T-cell (primary cell): ENCODE data around the gene LSM8. TPM values are rescaled to one million over a fixed set of nuclear protein-coding genes. Genes with fewer than 3 reads are reported as not detected.

Experiments
- ATAC-seq, 4 experiments: fragments of 200-7000 bp in 3 of 4; fragments of 150-1000 bp in 1 of 4; cut with Tn5 transposase; replicated peaks in 1 of 4; 1 replicate in 3 of 4; 2 replicates in 1 of 4; pipeline ENCODE4 v1.10.0; 2021; ENCODE audit warnings: moderate library complexity in 3 of 4, mild to moderate bottlenecking in 2 of 4, moderate number of reproducible peaks in 1 of 4
- CTCF ChIA-PET, 2 donors: fragments of 300-600 bp; sonication (Branson Sonifier 250); formaldehyde crosslinking; loops; one replicate each; lab custom pipeline; 2022; ENCODE audit warnings: antibody characterized with exemption in 2 of 2; lab: Charles Lee
- POLR2A ChIA-PET, 2 donors: fragments of 300-600 bp; sonication (Branson Sonifier 250); formaldehyde crosslinking; loops; one replicate each; lab custom pipeline; 2022; ENCODE audit warnings: antibody characterized with exemption in 2 of 2; lab: Charles Lee
- DNase-seq, 35 experiments: peaks; one replicate each; pipeline versions ENCODE4 v3.0.0 to v3.0.0-alpha.2; 2013 to 2023
- H3K27ac ChIP-seq: one replicate; pipeline ENCODE4 v1.5.1; 2013; ENCODE audit warnings: low read length
- H3K27me3 ChIP-seq, 2 experiments: replicated peaks in 1 of 2; 1 replicate in 1 of 2; 2 replicates in 1 of 2; pipeline versions ENCODE4 v1.6.1 to v1.7.0; 2013; ENCODE audit warnings: low read length in 1 of 2, mixed read lengths in 1 of 2; ENCODE audit not compliant: control insufficient read depth in 2 of 2, insufficient read depth in 2 of 2; ENCODE audit errors: extremely low read depth in 1 of 2
- H3K36me3 ChIP-seq, 2 donors: 1 replicate in 1 of 2; 2 replicates in 1 of 2; pipeline versions ENCODE4 v1.6.1 to v1.7.0; 2013; ENCODE audit warnings: low read length in 1 of 2; ENCODE audit not compliant: control insufficient read depth in 2 of 2, insufficient read depth in 1 of 2; ENCODE audit errors: extremely low read depth in 1 of 2
- H3K4me1 ChIP-seq, 2 experiments: 1 replicate in 1 of 2; 2 replicates in 1 of 2; pipeline versions ENCODE4 v1.6.1 to v1.7.0; 2013; ENCODE audit warnings: low read length in 2 of 2, mixed read lengths in 1 of 2; ENCODE audit not compliant: insufficient read depth in 2 of 2, control insufficient read depth in 1 of 2; ENCODE audit errors: extremely low read depth in 1 of 2
- H3K4me3 ChIP-seq, 2 donors: 1 replicate in 1 of 2; 2 replicates in 1 of 2; pipeline versions ENCODE4 v1.5.1 to v1.7.0; 2013; ENCODE audit warnings: mild to moderate bottlenecking in 2 of 2, low read length in 1 of 2, moderate library complexity in 1 of 2; ENCODE audit not compliant: control insufficient read depth in 1 of 2; ENCODE audit errors: extremely low read depth in 1 of 2
- H3K9me3 ChIP-seq: 2 replicates; pipeline ENCODE4 v1.7.0; 2013
- H3K27ac Mint-ChIP-seq, 2 donors: one replicate each; pipeline ENCODE4 v1.8.0; 2020 to 2021; ENCODE audit warnings: mild to moderate bottlenecking in 2 of 2, mixed read lengths in 2 of 2
- H3K27me3 Mint-ChIP-seq, 2 donors: one replicate each; pipeline ENCODE4 v1.8.0; 2021 to 2022; ENCODE audit warnings: mixed read lengths in 2 of 2
- H3K36me3 Mint-ChIP-seq: one replicate; pipeline ENCODE4 v1.8.0; 2021; ENCODE audit warnings: mixed read lengths
- H3K4me1 Mint-ChIP-seq, 3 donors: one replicate each; pipeline ENCODE4 v1.8.0; 2020 to 2022; ENCODE audit warnings: mixed read lengths in 3 of 3, mild to moderate bottlenecking in 1 of 3
- H3K4me3 Mint-ChIP-seq, 3 donors: one replicate each; pipeline ENCODE4 v1.8.0; 2020 to 2022; ENCODE audit warnings: mild to moderate bottlenecking in 3 of 3, mixed read lengths in 3 of 3, moderate library complexity in 3 of 3
- H3K9me3 Mint-ChIP-seq, 3 donors: one replicate each; pipeline ENCODE4 v1.8.0; 2020 to 2022; ENCODE audit warnings: mixed read lengths in 3 of 3
- WGBS: methylation state at CpG from one replicate; pipeline ENCODE4 v1.1.5; 2013; ENCODE audit warnings: missing lambda C conversion rate; ENCODE audit not compliant: insufficient coverage; 5-methylcytosine and 5-hydroxymethylcytosine counted together
- total RNA-seq, 35 experiments: library from RNA in 6 of 35; stranded (reverse) in 6 of 35; fragments of 120-200 nt in 1 of 35; gene quantifications; one replicate each; pipeline versions ENCODE4 v1.2.1 to v1.2.4 and lab custom pipeline; 2013 to 2026

LSM8 gene
- total RNA-seq, 5 donors from 2014 or later (not counting 1 experiment from before 2014, with no cell fraction given), result 31.0 to 57.9 (median 51.5) TPM

DNA sequence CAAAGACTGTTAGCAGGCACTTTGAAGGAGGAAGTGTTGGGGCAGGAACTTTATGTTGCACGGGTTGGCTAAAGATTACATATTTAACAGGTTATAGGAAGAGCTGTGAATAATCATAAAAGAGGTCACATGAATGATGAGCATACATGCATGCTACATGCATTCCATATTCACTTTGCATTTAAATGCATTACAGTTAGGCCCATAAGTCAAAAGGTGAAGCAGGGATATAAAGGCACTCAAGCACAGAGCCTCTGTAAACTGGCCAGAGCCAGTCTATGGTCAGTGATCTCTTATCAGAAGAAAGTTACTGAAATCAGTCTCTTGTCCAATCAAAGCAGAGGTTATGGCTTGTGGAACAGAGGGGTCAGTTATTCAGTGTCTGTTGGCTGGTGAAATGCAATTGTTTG, 33.3 kb downstream of the LSM8 start:
- no peaks in the 10 kb centered on the region for H3K9me3 ChIP-seq
- peaks cover 10 to 24% of the 10 kb centered on the region in 2 donors for H3K27me3 Mint-ChIP-seq
- H3K36me3 ChIP-seq, result no peaks in the 10 kb centered on the region
- no peaks in the 10 kb centered on the region for H3K36me3 Mint-ChIP-seq
- WGBS, result no CpG with 5 or more reads among the region's 1 CpG
- H3K27me3 ChIP-seq, result peaks cover 0 to 10% of the 10 kb centered on the region in 2 experiments
- peaks cover 0 to 11% of the 10 kb centered on the region in 2 experiments for H3K4me1 ChIP-seq
- no peak overlapping the region for H3K4me3 ChIP-seq
- peaks cover 13 to 18% (median 14%) of the 10 kb centered on the region in 3 donors for H3K4me1 Mint-ChIP-seq
- H3K27ac ChIP-seq, result no peak overlapping the region
- no peak overlapping the region for H3K27ac Mint-ChIP-seq
- POLR2A ChIA-PET, result no interaction called here
- ATAC-seq (no peak), DNase-seq (no peak)
- no peak overlapping the region for H3K4me3 Mint-ChIP-seq
- CTCF ChIA-PET, result no interaction called here
- no peaks in the 10 kb centered on the region for H3K9me3 Mint-ChIP-seq

- peaks cover 4 to 17% of the 10 kb centered on the region in 2 donors for H3K27me3 Mint-ChIP-seq
- ChIA-PET CTCF (interaction anchor here in 1 of 2 donors (0.7 kb wide), 1 partner anchor 12 kb away, joined by 3 read pairs; no protein-coding TSS in a partner anchor), POLR2A (no interaction called here)
- Histone ChIP-seq H3K4me3 (no peak overlapping the region), H3K27ac (no peak overlapping the region), H3K36me3 (no peaks in the 10 kb centered on the region), H3K27me3 (peaks cover 0 to 10% of the 10 kb centered on the region in 2 experiments), H3K9me3 (no peaks in the 10 kb centered on the region), H3K4me1 (peaks cover 0 to 11% of the 10 kb centered on the region in 2 experiments)
- DNase-seq, result no peak
- no peaks in the 10 kb centered on the region for H3K9me3 Mint-ChIP-seq
- no peak overlapping the region for H3K4me3 Mint-ChIP-seq
- H3K4me1 Mint-ChIP-seq, result peaks cover 13 to 14% (median 14%) of the 10 kb centered on the region in 3 donors
- ATAC-seq, result no peak
- no peak overlapping the region for H3K27ac Mint-ChIP-seq
- 100% methylated on average over 3 of the region's 8 CpGs for WGBS
- no peaks in the 10 kb centered on the region for H3K36me3 Mint-ChIP-seq
Measured at GRCh38 chr7:118218413-118219156, 34.6 kb downstream of the LSM8 start.

- Histone ChIP-seq H3K36me3 (no peaks in the 10 kb centered on the region), H3K27ac (no peak overlapping the region), H3K4me3 (no peak overlapping the region), H3K9me3 (no peaks in the 10 kb centered on the region), H3K27me3 (peaks cover 0 to 6% of the 10 kb centered on the region in 2 experiments), H3K4me1 (peaks cover 0 to 6% of the 10 kb centered on the region in 2 experiments)
- peaks cover 9 to 10% (median 9%) of the 10 kb centered on the region in 3 donors for H3K4me1 Mint-ChIP-seq
- ChIA-PET CTCF (interaction anchor here in 1 of 2 donors (0.6 kb wide), 1 partner anchor 12 kb away, joined by 3 read pairs; no protein-coding TSS in a partner anchor), POLR2A (no interaction called here)
- H3K27me3 Mint-ChIP-seq, result peaks cover 4 to 13% of the 10 kb centered on the region in 2 donors
- no peaks in the 10 kb centered on the region for H3K36me3 Mint-ChIP-seq
- H3K27ac Mint-ChIP-seq, result no peak overlapping the region
- H3K4me3 Mint-ChIP-seq, result no peak overlapping the region
- 100% methylated on average over 1 of the region's 3 CpGs for WGBS
- DNase-seq (no peak), ATAC-seq (no peak)
- H3K9me3 Mint-ChIP-seq, result no peaks in the 10 kb centered on the region
Measured at GRCh38 chr7:118219157-118219512, 35.2 kb downstream of the LSM8 start.

DNA sequence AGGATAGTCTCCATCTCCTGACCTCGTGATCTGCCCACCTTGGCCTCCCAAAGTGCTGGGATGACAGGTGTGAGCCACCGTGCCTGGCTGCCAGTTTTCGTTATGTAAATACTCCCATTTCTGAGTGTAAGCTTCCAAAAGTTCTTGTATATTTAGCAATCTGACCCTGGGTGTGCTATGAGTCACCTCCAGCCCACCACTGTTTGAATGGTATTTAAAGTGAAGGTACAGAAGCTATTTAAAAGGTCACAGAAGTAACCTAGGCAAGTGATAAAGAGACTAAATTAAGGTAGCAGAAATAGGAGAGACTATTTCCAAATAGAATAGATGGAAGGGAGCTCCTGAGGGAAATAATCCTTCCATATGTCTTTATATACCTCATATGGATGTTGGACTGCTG, 36.6 kb downstream of the LSM8 start:
- Histone ChIP-seq H3K9me3 (no peaks in the 10 kb centered on the region), H3K27me3 (peaks cover 0 to 7% of the 10 kb centered on the region in 2 experiments), H3K4me1 (no peaks in the 10 kb centered on the region), H3K4me3 (no peak overlapping the region), H3K36me3 (no peaks in the 10 kb centered on the region), H3K27ac (no peak overlapping the region)
- Mint-ChIP-seq H3K27ac (no peak overlapping the region), H3K27me3 (peaks cover 5% of the 10 kb centered on the region in 2 donors), H3K9me3 (no peaks in the 10 kb centered on the region), H3K4me3 (no peak overlapping the region), H3K36me3 (no peaks in the 10 kb centered on the region), H3K4me1 (no peaks in the 10 kb centered on the region)
- ChIA-PET CTCF (no interaction called here), POLR2A (no interaction called here)
- ATAC-seq (no peak), DNase-seq (no peak)
- WGBS, result 20% methylated on average over 1 of the region's 3 CpGs

GRCh38 chr7:118222591-118222990, 38.6 kb downstream of the LSM8 start:
- CTCF ChIA-PET, result no interaction called here
- Histone ChIP-seq H3K27ac (no peak overlapping the region), H3K9me3 (no peaks in the 10 kb centered on the region), H3K27me3 (peaks cover 0 to 7% of the 10 kb centered on the region in 2 experiments), H3K4me1 (no peaks in the 10 kb centered on the region), H3K36me3 (no peaks in the 10 kb centered on the region), H3K4me3 (no peak overlapping the region)
- Mint-ChIP-seq H3K9me3 (no peaks in the 10 kb centered on the region), H3K36me3 (no peaks in the 10 kb centered on the region), H3K27ac (no peak overlapping the region), H3K27me3 (peaks cover 5 to 8% of the 10 kb centered on the region in 2 donors), H3K4me3 (no peak overlapping the region), H3K4me1 (no peaks in the 10 kb centered on the region)
- DNase-seq (no peak), ATAC-seq (no peak)
- POLR2A ChIA-PET, result no interaction called here
- WGBS, result no CpG with 5 or more reads among the region's 1 CpG

- WGBS, result 90% methylated on average over 18 of the region's 18 CpGs
- no peaks in the 10 kb centered on the region for H3K9me3 Mint-ChIP-seq
- H3K27me3 Mint-ChIP-seq, result peaks cover 3 to 11% of the 10 kb centered on the region in 2 donors
- no peak within 1 kb of the TSS for H3K27ac ChIP-seq
- no peaks in the 10 kb centered on the region for H3K4me1 Mint-ChIP-seq
- DNase-seq (no peak), ATAC-seq (no peak)
- no peaks in the 10 kb centered on the region for H3K9me3 ChIP-seq
- H3K36me3 Mint-ChIP-seq, result no peaks in the 10 kb centered on the region
- ChIA-PET CTCF (no interaction called here), POLR2A (interaction anchor here in 1 of 2 donors (0.6 kb wide), 1 partner anchor 488 kb away, joined by 3 read pairs; no protein-coding TSS in a partner anchor)
- peaks cover 0 to 7% of the 10 kb centered on the region in 2 experiments for H3K27me3 ChIP-seq
- H3K27ac Mint-ChIP-seq, result no peak within 1 kb of the TSS
- no peak within 1 kb of the TSS for H3K4me3 Mint-ChIP-seq
- H3K36me3 ChIP-seq, result no peaks in the 10 kb centered on the region
- no peak within 1 kb of the TSS for H3K4me3 ChIP-seq
- H3K4me1 ChIP-seq, result no peaks in the 10 kb centered on the region
Measured at GRCh38 chr7:118224521-118224920, 40.6 kb downstream of the LSM8 start, which contains the start of gene ANKRD7. TSS of gene ANKRD7 (plus strand) at chr7:118224704. CDS start at chr7:118224831, 127 bp downstream.
